Fibroblast of the conjunctiva (primary cell): ENCODE measurements around the gene SP110.
"Not testable (repeated sequence)": the region's sequence is repeated elsewhere in the genome, so short reads cannot be mapped to it uniquely, and the experiment has no call there.

ENCODE experiments used
- DNase-seq: peaks from one replicate; pipeline ENCODE4 v3.0.0-alpha.2; 2010; ENCODE audit warnings: low read depth

The SP110 gene

GRCh38 chr2:230124757-230125431 lies 94.9 kb downstream of the SP110 start:
- DNase-seq = no peak

GRCh38 chr2:230124235-230124634 lies 95.5 kb downstream of the SP110 start:
- no peak for DNase-seq

DNA sequence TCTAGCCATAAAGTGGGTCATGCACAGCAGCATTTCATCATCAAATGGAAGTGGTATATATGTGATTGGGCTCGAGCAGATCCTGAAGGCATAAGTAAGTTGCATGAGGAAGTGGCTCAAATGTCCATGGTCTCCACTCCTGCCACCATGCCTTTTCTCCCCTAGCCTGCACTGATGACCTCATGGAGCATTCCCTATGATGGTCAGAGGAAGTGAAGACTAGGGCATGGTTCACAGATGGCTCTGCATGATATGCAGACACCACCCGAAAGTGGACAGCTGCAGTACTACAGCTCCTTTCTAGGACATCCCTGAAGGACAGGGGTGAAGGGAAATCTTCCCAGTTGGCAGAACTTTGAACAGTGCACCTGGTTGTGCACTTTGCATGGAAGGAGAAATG lies 99.4 kb downstream of the SP110 start:
- not testable (repeated sequence) for DNase-seq

DNA sequence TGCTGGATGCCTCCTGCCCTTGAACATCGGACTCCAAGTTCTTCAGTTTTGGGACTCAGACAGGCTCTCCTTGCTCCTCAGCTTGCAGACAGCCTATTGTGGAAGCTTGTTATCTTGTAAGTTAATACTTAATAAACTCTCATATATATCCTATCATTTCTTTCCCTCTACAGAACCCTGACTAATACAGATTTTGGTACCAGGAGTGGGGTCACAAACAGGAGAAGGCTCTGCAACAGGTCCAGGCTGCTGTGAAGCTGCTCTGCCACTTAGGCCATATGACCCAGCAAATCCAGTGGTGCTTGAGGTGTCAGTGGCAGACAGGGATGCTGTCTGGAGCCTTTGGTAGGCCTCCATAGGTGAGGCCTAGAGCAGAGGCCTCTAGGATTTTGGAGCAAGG lies 100.0 kb downstream of the SP110 start:
- not testable (repeated sequence) for DNase-seq
